HL-60/S4 treated with retinoic acid at 250 ng/mL for 4 days and 3 days (cell line): ENCODE data around the gene CCDC188.

ENCODE experiments used
- in situ Hi-C: fragments of 300-500 bp; cut with MboI; formaldehyde crosslinking; loops from 2 replicates; pipeline ENCODE4 v1.7.0; 2022; ENCODE audit warnings: low sequenced_read_pairs

CCDC188 gene

GRCh38 chr22:20172141-20172613 lies 21.3 kb upstream of the CCDC188 start:
- in situ Hi-C loops: no loop called here

- in situ Hi-C loops: no loop called here
These were observed 20.7 kb upstream of the CCDC188 start for GRCh38 chr22:20171288-20172140.

- in situ Hi-C loops: no loop called here
These were observed 19.3 kb upstream of the CCDC188 start for GRCh38 chr22:20170170-20170569.

- in situ Hi-C loops: no loop called here
These were observed 18.5 kb upstream of the CCDC188 start for GRCh38 chr22:20169253-20169822.

GRCh38 chr22:20167643-20168322 lies 16.9 kb upstream of the CCDC188 start:
- in situ Hi-C loops: no loop called here

- in situ Hi-C loops: no loop called here
These were observed 15.8 kb upstream of the CCDC188 start for GRCh38 chr22:20166703-20167102.

GRCh38 chr22:20165913-20166312 lies 15.1 kb upstream of the CCDC188 start:
- in situ Hi-C loops: no loop called here

- in situ Hi-C loops: no loop called here
These were observed 14.6 kb upstream of the CCDC188 start for GRCh38 chr22:20165421-20165820.

- in situ Hi-C loops: no loop called here
These were observed 14.0 kb upstream of the CCDC188 start for GRCh38 chr22:20164863-20165262.

GRCh38 chr22:20160041-20160440 lies 9.2 kb upstream of the CCDC188 start:
- in situ Hi-C loops: no loop called here

- in situ Hi-C loops: loop anchor here (10.0 kb wide), 1 partner anchor 105 kb away; the partner anchor contains the start of gene RTN4R
These were observed 8.7 kb upstream of the CCDC188 start for GRCh38 chr22:20159531-20159930.

GRCh38 chr22:20159076-20159475 lies 8.2 kb upstream of the CCDC188 start:
- in situ Hi-C loops: loop anchor here (10.0 kb wide), 1 partner anchor 106 kb away; the partner anchor contains the start of gene RTN4R

GRCh38 chr22:20158391-20159036 lies 7.7 kb upstream of the CCDC188 start:
- in situ Hi-C loops: loop anchor here (10.0 kb wide), 1 partner anchor 106 kb away; the partner anchor contains the start of gene RTN4R

GRCh38 chr22:20157430-20158183 lies 6.8 kb upstream of the CCDC188 start:
- in situ Hi-C loops: loop anchor here (10.0 kb wide), 1 partner anchor 107 kb away; the partner anchor contains the start of gene RTN4R

- in situ Hi-C loops: loop anchor here (10.0 kb wide), 1 partner anchor 108 kb away; the partner anchor contains the start of gene RTN4R
These were observed 6.0 kb upstream of the CCDC188 start for GRCh38 chr22:20156611-20157429.

GRCh38 chr22:20156042-20156389 lies 5.2 kb upstream of the CCDC188 start:
- in situ Hi-C loops: loop anchor here (10.0 kb wide), 1 partner anchor 109 kb away; the partner anchor contains the start of gene RTN4R

- in situ Hi-C loops: loop anchor here (10.0 kb wide), 1 partner anchor 109 kb away; the partner anchor contains the start of gene RTN4R
These were observed 4.6 kb upstream of the CCDC188 start for GRCh38 chr22:20155330-20156041.

- in situ Hi-C loops: loop anchor here (10.0 kb wide), 1 partner anchor 110 kb away; the partner anchor contains the start of gene RTN4R
These were observed 3.8 kb upstream of the CCDC188 start for GRCh38 chr22:20154602-20155187.
